H9 (cell line): ENCODE data around the gene ASXL1. TPM values are rescaled to one million over a fixed set of nuclear protein-coding genes. Genes with fewer than 3 reads are reported as not detected.

Experiments used
- DNase-seq: peaks from one replicate; pipeline ENCODE4 v3.0.0-alpha.2; 2017
- H2AFZ ChIP-seq: one replicate; pipeline ENCODE4 v1.6.1; 2013; ENCODE audit warnings: mild to moderate bottlenecking, low read length, control low read depth, moderate library complexity
- H2AK5ac ChIP-seq: 2 replicates; pipeline ENCODE4 v1.6.1; 2013; ENCODE audit warnings: low read length, control low read depth, mixed read lengths; ENCODE audit not compliant: insufficient read length
- H2BK120ac ChIP-seq: one replicate; pipeline ENCODE4 v1.6.1; 2013; ENCODE audit warnings: low read depth, mild to moderate bottlenecking, low read length, control low read depth, inconsistent platforms; ENCODE audit not compliant: poor library complexity, severe bottlenecking
- H2BK12ac ChIP-seq: 2 replicates; pipeline ENCODE4 v1.6.1; 2013; ENCODE audit warnings: low read length, control low read depth, mixed read lengths, low read depth; ENCODE audit not compliant: insufficient read length
- H2BK15ac ChIP-seq: 2 replicates; pipeline ENCODE4 v1.6.1; 2013; ENCODE audit warnings: low read depth, low read length, control low read depth
- H2BK20ac ChIP-seq: one replicate; pipeline ENCODE4 v1.6.1; 2013; ENCODE audit warnings: low read depth, mild to moderate bottlenecking, low read length, control low read depth, inconsistent platforms; ENCODE audit not compliant: poor library complexity, severe bottlenecking
- H2BK5ac ChIP-seq: 2 replicates; pipeline ENCODE4 v1.6.1; 2013; ENCODE audit warnings: low read length, control low read depth, mixed read lengths; ENCODE audit not compliant: insufficient read length
- H3K14ac ChIP-seq: 2 replicates; pipeline ENCODE4 v1.6.1; 2013; ENCODE audit warnings: low read length, control low read depth; ENCODE audit not compliant: insufficient read depth
- H3K18ac ChIP-seq: 2 replicates; pipeline ENCODE4 v1.6.1; 2013; ENCODE audit warnings: low read depth, mild to moderate bottlenecking, mixed read lengths, low read length, control low read depth; ENCODE audit not compliant: insufficient read length
- H3K23ac ChIP-seq: 2 replicates; pipeline ENCODE4 v1.6.1; 2013; ENCODE audit warnings: low read length, control low read depth, mixed read lengths, low read depth; ENCODE audit not compliant: insufficient read length
- H3K23me2 ChIP-seq: 2 replicates; pipeline ENCODE4 v1.6.1; 2013; ENCODE audit warnings: low read depth, mild to moderate bottlenecking, mixed read lengths, low read length, control low read depth; ENCODE audit not compliant: insufficient read length, poor library complexity, severe bottlenecking
- H3K27ac ChIP-seq: 2 replicates; pipeline ENCODE4 v1.5.1; 2013; ENCODE audit warnings: low read length, control low read depth, mixed read lengths, low read depth; ENCODE audit not compliant: insufficient read length
- H3K27me3 ChIP-seq: 2 replicates; pipeline ENCODE4 v1.6.1; 2013; ENCODE audit warnings: low read length, control low read depth, inconsistent platforms; ENCODE audit not compliant: insufficient read depth
- H3K4ac ChIP-seq: 2 replicates; pipeline ENCODE4 v1.6.1; 2013; ENCODE audit warnings: low read depth, mild to moderate bottlenecking, control low read depth, inconsistent platforms, low read length, moderate library complexity
- H3K4me1 ChIP-seq: 2 replicates; pipeline ENCODE4 v1.6.1; 2013; ENCODE audit warnings: low read length, control low read depth, inconsistent platforms; ENCODE audit not compliant: insufficient read depth
- H3K4me2 ChIP-seq: 2 replicates; pipeline ENCODE4 v1.6.1; 2013; ENCODE audit warnings: low read length, control low read depth, mixed read lengths; ENCODE audit not compliant: insufficient read length, insufficient read depth
- H3K56ac ChIP-seq: 2 replicates; pipeline ENCODE4 v1.6.1; 2013; ENCODE audit warnings: low read depth, mild to moderate bottlenecking, mixed read lengths, low read length, control low read depth; ENCODE audit not compliant: insufficient read length
- H3K79me1 ChIP-seq: 2 replicates; pipeline ENCODE4 v1.6.1; 2013; ENCODE audit warnings: low read depth, mild to moderate bottlenecking, moderate library complexity, low read length, control low read depth, inconsistent platforms; ENCODE audit not compliant: insufficient read depth, poor library complexity, severe bottlenecking
- H3K79me2 ChIP-seq: 2 replicates; pipeline ENCODE4 v1.6.1; 2013; ENCODE audit warnings: low read length, control low read depth, inconsistent platforms; ENCODE audit not compliant: insufficient read depth
- H3K9ac ChIP-seq: 2 replicates; pipeline ENCODE4 v1.6.1; 2013; ENCODE audit warnings: low read length, control low read depth, mixed read lengths; ENCODE audit not compliant: insufficient read length; ENCODE audit errors: extremely low read depth
- H3K9me3 ChIP-seq: one replicate; pipeline ENCODE4 v1.6.1; 2013; ENCODE audit warnings: low read depth, low read length, inconsistent platforms; ENCODE audit not compliant: control insufficient read depth
- H3T11ph ChIP-seq: one replicate; pipeline ENCODE4 v1.6.1; 2013; ENCODE audit warnings: mild to moderate bottlenecking, low read length, control low read depth, inconsistent platforms
- H4K20me1 ChIP-seq: one replicate; pipeline ENCODE4 v1.6.1; 2013; ENCODE audit not compliant: control insufficient read depth, insufficient read length, insufficient read depth
- H4K5ac ChIP-seq: 2 replicates; pipeline ENCODE4 v1.6.1; 2013; ENCODE audit warnings: low read depth, mild to moderate bottlenecking, mixed read lengths, low read length, control low read depth; ENCODE audit not compliant: insufficient read length
- H4K8ac ChIP-seq: replicated peaks from 2 replicates; pipeline ENCODE4 v1.6.1; 2013; ENCODE audit warnings: low read length, control low read depth, mixed read lengths, low read depth; ENCODE audit not compliant: insufficient read length
- H4K91ac ChIP-seq: 2 replicates; pipeline ENCODE4 v1.6.1; 2013; ENCODE audit warnings: low read depth, mild to moderate bottlenecking, moderate library complexity, mixed read lengths, low read length, control low read depth; ENCODE audit not compliant: insufficient read length
- H3K27ac Mint-ChIP-seq, 3 experiments: 2 replicates in 2 of 3; 3 replicates in 1 of 3; pipeline ENCODE4 v1.8.0; 2020 to 2021; ENCODE audit warnings: mixed read lengths in 3 of 3, mild to moderate bottlenecking in 1 of 3, moderate library complexity in 1 of 3
- H3K27me3 Mint-ChIP-seq: 2 replicates; pipeline ENCODE4 v1.8.0; 2021; ENCODE audit warnings: low read depth, mild to moderate bottlenecking, moderate library complexity, mixed read lengths
- H3K36me3 Mint-ChIP-seq, 3 experiments: 2 replicates in 2 of 3; 3 replicates in 1 of 3; pipeline ENCODE4 v1.8.0; 2020 to 2021; ENCODE audit warnings: low read depth in 3 of 3, mixed read lengths in 3 of 3; ENCODE audit not compliant: insufficient read depth in 1 of 3
- H3K4me1 Mint-ChIP-seq, 2 experiments: 2 replicates each; pipeline ENCODE4 v1.8.0; 2020; ENCODE audit warnings: mixed read lengths in 2 of 2
- H3K4me3 Mint-ChIP-seq, 2 experiments: 2 replicates in 1 of 2; 3 replicates in 1 of 2; pipeline ENCODE4 v1.8.0; 2020 to 2021; ENCODE audit warnings: mild to moderate bottlenecking in 2 of 2, mixed read lengths in 2 of 2, moderate library complexity in 1 of 2
- H3K9me3 Mint-ChIP-seq, 2 experiments: 2 replicates in 1 of 2; 3 replicates in 1 of 2; pipeline ENCODE4 v1.8.0; 2020; ENCODE audit warnings: mild to moderate bottlenecking in 2 of 2, mixed read lengths in 2 of 2, moderate library complexity in 1 of 2
- CTCF ChIP-seq: fragments of 200-600 bp; sonication (generic); conservative IDR thresholded peaks from 3 replicates; pipeline ENCODE4 v1.8.0; 2021; ENCODE audit warnings: antibody characterized with exemption, mild to moderate bottlenecking
- WGBS: extraction: QIAGEN DNeasy Blood & Tissue Kit; methylation state at CpG from one replicate; pipeline ENCODE4 v1.1.7; 2013; ENCODE audit warnings: missing lambda C conversion rate, low lambda C conversion rate, mixed read lengths; ENCODE audit not compliant: insufficient read length; ENCODE audit errors: extremely low coverage; 5-methylcytosine and 5-hydroxymethylcytosine counted together
- total RNA-seq: library from RNA; stranded (reverse); gene quantifications from 2 replicates; pipeline ENCODE4 v1.2.1, GENCODE V29; 2021

ASXL1 gene
- total RNA-seq, 1 experiment from 2014 or later: 39.5 TPM

- H3K27ac ChIP-seq: no peak overlapping the region
- peak overlapping the region; percentile 12 for H3K4me2 ChIP-seq
- peaks cover 21% of the 10 kb centered on the region; the same call in 1 of the 2 replicates for H3K79me2 ChIP-seq
- peak overlapping the region; percentile 38 for H3K14ac ChIP-seq
- no peaks in the 10 kb centered on the region for H3K23me2 ChIP-seq
- no peak overlapping the region for H3T11ph ChIP-seq
- H2BK20ac ChIP-seq: no peak overlapping the region
- H4K20me1 ChIP-seq: no peaks in the 10 kb centered on the region
- no peak overlapping the region for H2BK12ac ChIP-seq
- peak; percentile 66 for DNase-seq
- no peak overlapping the region for H4K91ac ChIP-seq
- H3K27me3 ChIP-seq: no peaks in the 10 kb centered on the region
- peak overlapping the region; percentile 9 for H3K18ac ChIP-seq
- no peak overlapping the region for H3K56ac ChIP-seq
- peaks cover 2% of the 10 kb centered on the region for H3K79me1 ChIP-seq
- H4K8ac ChIP-seq: no peak overlapping the region
- Mint-ChIP-seq H3K4me3 (peak overlapping the region; percentile 43 to 70; a peak in 4 of 5 replicates), H3K9me3 (no peaks in the 10 kb centered on the region), H3K36me3 (peaks cover 4 to 18% (median 16%) of the 10 kb centered on the region in 3 experiments; a peak in 5 of 7 replicates), H3K4me1 (peaks cover 52 to 56% of the 10 kb centered on the region in 2 experiments), H3K27me3 (no peaks in the 10 kb centered on the region; the same call in none of the 2 replicates), H3K27ac (peak overlapping the region; percentile 35 to 90 (median 87); a peak in 5 of 7 replicates)
- H4K5ac ChIP-seq: no peak overlapping the region
- no peak overlapping the region for H2BK15ac ChIP-seq
- no peak overlapping the region for H3K4ac ChIP-seq
- H2AFZ ChIP-seq: no peak overlapping the region
- H2BK5ac ChIP-seq: no peak overlapping the region
- H2AK5ac ChIP-seq: no peak overlapping the region
- TF ChIP-seq CTCF: no peak
- H3K23ac ChIP-seq: no peak overlapping the region
- H3K4me1 ChIP-seq: peaks cover 4% of the 10 kb centered on the region; the same call in 1 of the 2 replicates
- H3K9ac ChIP-seq: no peak overlapping the region
- H2BK120ac ChIP-seq: no peak overlapping the region
- H3K9me3 ChIP-seq: no peaks in the 10 kb centered on the region
- no CpG with 5 or more reads among the region's 28 CpGs for WGBS
Measured at GRCh38 chr20:32474967-32475811, 117.1 kb downstream of the ASXL1 start.
